Heart right ventricle (tissue), 16 donors: ENCODE measurements around the gene ZNF471. TPM values are rescaled to one million over a fixed set of nuclear protein-coding genes. Genes with fewer than 3 reads are reported as not detected.

Experiments
- ATAC-seq, 8 donors: fragments of 200-7000 bp; cut with Tn5 transposase; one replicate each; pipeline ENCODE4 v1.9.1; 2020; ENCODE audit warnings: mild to moderate bottlenecking in 8 of 8, moderate library complexity in 8 of 8, moderate number of reproducible peaks in 1 of 8
- DNase-seq, 2 donors: peaks; one replicate each; pipeline ENCODE4 v3.0.0-alpha.2; 2020
- H3K27ac ChIP-seq, 10 donors: fragments of 200-600 bp; sonication (generic) in 2 of 10; one replicate each; pipeline versions ENCODE4 v1.5.0 to v1.8.0; 2020 to 2022; ENCODE audit warnings: mild to moderate bottlenecking in 3 of 10
- H3K27me3 ChIP-seq, 7 donors: fragments of 200-600 bp; one replicate each; pipeline ENCODE4 v1.8.0; 2021 to 2022; ENCODE audit warnings: mild to moderate bottlenecking in 2 of 7
- H3K36me3 ChIP-seq, 9 donors: fragments of 200-600 bp; sonication (generic) in 1 of 9; one replicate each; pipeline versions ENCODE4 v1.5.0 to v1.8.0; 2020 to 2022; ENCODE audit warnings: mild to moderate bottlenecking in 2 of 9
- H3K4me1 ChIP-seq, 9 donors: fragments of 200-600 bp; sonication (generic) in 1 of 9; one replicate each; pipeline versions ENCODE4 v1.5.0 to v1.8.0; 2020 to 2022; ENCODE audit warnings: mild to moderate bottlenecking in 4 of 9
- H3K4me3 ChIP-seq, 10 donors: fragments of 200-600 bp; sonication (generic) in 2 of 10; one replicate each; pipeline versions ENCODE4 v1.5.0 to v1.8.0; 2020 to 2022; ENCODE audit warnings: mild to moderate bottlenecking in 7 of 10, moderate library complexity in 2 of 10
- H3K9me3 ChIP-seq, 11 donors: fragments of 200-600 bp in 10 of 11; sonication (generic) in 2 of 11; one replicate each; pipeline versions ENCODE4 v1.5.0 to v1.8.0; 2013 to 2022; ENCODE audit warnings: mild to moderate bottlenecking in 2 of 11, control low read depth in 1 of 11, moderate library complexity in 1 of 11
- WGBS, 2 donors: extraction: QIAGEN DNeasy Blood & Tissue Kit; methylation state at CpG; one replicate each; pipeline ENCODE4 v1.1.7; 2013; ENCODE audit warnings: inconsistent platforms in 1 of 2; 5-methylcytosine and 5-hydroxymethylcytosine counted together
- intact Hi-C, 10 donors: fragments of 100-400 bp; cut with DNase I; formaldehyde crosslinking; loops; one replicate each; pipeline versions ENCODE4 v1.11.1 to v1.14.2; 2022
- long read RNA-seq, 3 donors: library from polyadenylated mRNA; unstranded; transcript quantifications; one replicate each; pipeline ENCODE4 v2.0.0, GENCODE V29; 2020 to 2021
- polyA plus RNA-seq, 2 donors: library from polyadenylated mRNA; stranded (reverse); fragments of 200-250 nt; gene quantifications; one replicate each; pipeline ENCODE4 v1.2.3, GENCODE V29; 2013
- total RNA-seq, 10 donors: library from RNA; stranded (reverse); fragmentation: NEBNext Ultra II Directional in 3 of 10; extraction: Animal tissue kit (Norgen Biotek cat#: 25700) in 3 of 10; gene quantifications; one replicate each; pipeline versions ENCODE4 v1.2.1 to v1.2.4, GENCODE V29; 2021 to 2023
- TF ChIP-seq, protein P1 (sequence below), 9 donors: fragments of 200-600 bp; sonication (generic) in 2 of 9; IDR thresholded peaks; one replicate each; pipeline versions ENCODE4 v1.5.0 to v1.8.0; 2021 to 2022; ENCODE audit warnings: antibody characterized with exemption in 9 of 9, mild to moderate bottlenecking in 5 of 9, moderate library complexity in 1 of 9
- donor health status: Arrhythmogenic right ventricular cardiomyopathy.
- donor health status: ischemic (EF 13 %, LVEDD 7.1; RV severe dilation, severe dysfunction).
- donor health status: healthy with polysubstance abuse.
- donor health status: DM: no; HTN: yes; CAD: no.
- donor health status: DM: no; HTN: no; CAD: no.
- donor health status: ischemic (EF 25% LVEDD 6.9; RV normal size, moderate dysfunction).
- donor health status: ischemic (EF 25% LVEDD 5.7; RV mildly dilated, moderate dysfunction).
- donor health status: healthy.
- donor health status: DM: yes; HTN: yes; CAD: no.
- donor health status: Ischemic cardiomyopathy.
- donor health status: ischemic (EF 35%, LVEDD 5.7; RV mildly dilated, moderate dysfunction).
- donor health status: nonischemic (EF 11% LVEDD 7.7; RV severe dilation, severe dysfunction).
- donor health status: DM: yes; HTN: yes; CAD: no.
- donor health status: PGD.
- donor health status: ischemic (EF 29% LVEDD 5.4; RV normal size, mild dysfunction).
- donor health status: nonischemic (EF 23%, LVEDD 6.1; RV moderate dilation, normal function).

Gene ZNF471
- total RNA-seq (1 to 10 TPM; 3.9 to 7.7 (median 5.5) TPM), polyA plus RNA-seq (1 to 10 TPM; 1.9 to 6.3 TPM)
- long read RNA-seq, donor 1, full-length matches to known transcripts: 5 of 10 reads
- long read RNA-seq, donor 1, partial matches to known transcripts: 0 of 10 reads
- long read RNA-seq, donor 1, other reads (novel, unspliced or antisense): 5 of 10 reads
- long read RNA-seq, donor 2, full-length matches to known transcripts: 4 of 6 reads
- long read RNA-seq, donor 2, partial matches to known transcripts: 0 of 6 reads
- long read RNA-seq, donor 2, other reads (novel, unspliced or antisense): 2 of 6 reads
- long read RNA-seq, donor 3, full-length matches to known transcripts: 13 of 21 reads
- long read RNA-seq, donor 3, partial matches to known transcripts: 2 of 21 reads
- long read RNA-seq, donor 3, other reads (novel, unspliced or antisense): 6 of 21 reads

DNA sequence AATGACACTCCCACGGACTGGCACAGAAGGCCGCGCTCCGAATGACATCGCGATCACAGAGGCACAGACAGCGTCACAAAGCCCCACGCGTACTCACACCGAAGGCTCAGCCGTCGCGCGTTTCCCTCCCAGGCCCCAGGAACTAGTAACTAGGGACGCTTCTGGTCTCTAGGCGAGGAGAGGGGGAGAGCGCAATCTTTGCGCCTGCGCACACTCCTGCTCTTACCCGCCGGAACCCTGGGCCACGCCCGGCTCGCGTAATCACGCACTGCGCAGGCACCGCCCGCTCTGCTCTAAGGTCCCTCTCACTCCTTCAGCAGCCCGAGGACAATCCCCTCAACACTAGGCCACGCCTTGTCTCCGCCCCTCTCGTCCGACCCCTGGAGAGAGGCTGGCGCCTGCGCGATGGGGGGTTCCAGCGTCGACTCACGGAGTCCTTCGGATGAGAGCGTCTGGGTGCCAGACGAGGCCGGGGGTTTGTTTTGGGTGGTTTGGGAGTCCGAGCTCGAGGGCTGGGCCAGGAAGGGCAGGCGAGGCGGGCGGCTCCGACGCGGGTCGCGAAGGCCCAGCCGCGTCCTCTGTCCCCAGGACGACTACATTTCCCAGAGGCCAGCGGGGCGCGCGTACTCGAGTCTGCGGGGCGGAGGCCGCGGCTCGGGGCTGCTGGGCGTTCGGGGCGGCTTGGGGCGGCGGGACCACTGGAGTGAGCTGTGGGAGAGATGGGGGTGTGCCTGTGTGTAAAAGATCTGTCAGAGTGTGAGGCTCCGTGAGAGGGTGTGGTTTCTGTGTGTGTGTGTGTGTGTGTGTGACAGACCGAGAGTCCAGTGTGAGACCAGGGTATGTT is at the start of gene ZNF471:
Gene ZNF471 (plus strand): TSS at position 410 of the 844 bp plus-strand sequence. CDS start 3,717 bp downstream, outside the sequence.
- H3K4me1 ChIP-seq: peaks cover 0 to 17% (median 11%) of the 10 kb centered on the region in 9 donors
- peaks cover 0 to 76% (median 6%) of the 10 kb centered on the region in 11 donors for H3K9me3 ChIP-seq
- intact Hi-C loops: loop anchor here in 4 of 10 donors (1.0 to 10.0 kb wide), 6 partner anchors 29 to 103 kb away; partner anchors contain the start of genes ZFP28 (in 3 of the 4), ZNF470 (in 1 of the 4) and ZNF583 (in 1 of the 4)
- DNase-seq (peak; percentile 99), ATAC-seq (peak; percentile 100)
- H3K36me3 ChIP-seq: peaks cover 0 to 15% (median 3%) of the 10 kb centered on the region in 9 donors
- H3K27me3 ChIP-seq: no peaks in the 10 kb centered on the region
- H3K27ac ChIP-seq: peak within 1 kb of the TSS; percentile 93 to 99 (median 98)
- WGBS, 2 donors: 0 to 1% methylated on average over 74 of the region's 74 CpGs
- peak within 1 kb of the TSS; percentile 48 to 85 (median 71) for H3K4me3 ChIP-seq
- TF ChIP-seq, protein P1, sequence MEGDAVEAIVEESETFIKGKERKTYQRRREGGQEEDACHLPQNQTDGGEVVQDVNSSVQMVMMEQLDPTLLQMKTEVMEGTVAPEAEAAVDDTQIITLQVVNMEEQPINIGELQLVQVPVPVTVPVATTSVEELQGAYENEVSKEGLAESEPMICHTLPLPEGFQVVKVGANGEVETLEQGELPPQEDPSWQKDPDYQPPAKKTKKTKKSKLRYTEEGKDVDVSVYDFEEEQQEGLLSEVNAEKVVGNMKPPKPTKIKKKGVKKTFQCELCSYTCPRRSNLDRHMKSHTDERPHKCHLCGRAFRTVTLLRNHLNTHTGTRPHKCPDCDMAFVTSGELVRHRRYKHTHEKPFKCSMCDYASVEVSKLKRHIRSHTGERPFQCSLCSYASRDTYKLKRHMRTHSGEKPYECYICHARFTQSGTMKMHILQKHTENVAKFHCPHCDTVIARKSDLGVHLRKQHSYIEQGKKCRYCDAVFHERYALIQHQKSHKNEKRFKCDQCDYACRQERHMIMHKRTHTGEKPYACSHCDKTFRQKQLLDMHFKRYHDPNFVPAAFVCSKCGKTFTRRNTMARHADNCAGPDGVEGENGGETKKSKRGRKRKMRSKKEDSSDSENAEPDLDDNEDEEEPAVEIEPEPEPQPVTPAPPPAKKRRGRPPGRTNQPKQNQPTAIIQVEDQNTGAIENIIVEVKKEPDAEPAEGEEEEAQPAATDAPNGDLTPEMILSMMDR (IDR thresholded peaks at IDR 0.05): no peak

DNA sequence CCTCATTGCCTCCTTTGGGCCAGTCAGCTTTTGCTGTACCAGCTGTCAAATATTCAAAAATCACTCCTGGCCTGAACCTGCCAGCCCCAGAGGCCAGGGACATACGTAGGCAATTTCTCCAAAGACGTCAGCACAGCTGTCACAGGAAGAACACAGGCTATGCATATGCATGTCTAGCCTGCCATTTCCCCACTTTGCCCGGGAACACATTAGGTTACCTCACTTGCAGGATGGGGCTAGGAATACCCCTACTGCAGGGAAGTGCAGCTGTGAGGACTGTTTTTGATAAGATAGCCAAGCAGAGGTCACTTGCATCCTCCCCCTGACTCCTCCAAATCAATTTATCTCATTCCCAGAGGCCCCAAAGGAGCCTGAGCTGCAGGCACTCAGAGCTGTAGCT is 33.3 kb upstream of the ZNF471 start:
- Histone ChIP-seq H3K4me1 (peaks cover 0 to 23% (median 15%) of the 10 kb centered on the region in 9 donors), H3K4me3 (no peak overlapping the region), H3K9me3 (peaks cover 0 to 79% (median 0%) of the 10 kb centered on the region in 11 donors), H3K27me3 (no peaks in the 10 kb centered on the region), H3K27ac (no peak overlapping the region), H3K36me3 (peaks cover 0 to 41% (median 17%) of the 10 kb centered on the region in 9 donors)
- TF ChIP-seq, protein P1 (IDR thresholded peaks at IDR 0.05): no peak
- WGBS, 2 donors: 39 to 49% methylated on average over 3 of the region's 3 CpGs
- no peak for DNase-seq
- intact Hi-C loops: no loop called here
- ATAC-seq: no peak

DNA sequence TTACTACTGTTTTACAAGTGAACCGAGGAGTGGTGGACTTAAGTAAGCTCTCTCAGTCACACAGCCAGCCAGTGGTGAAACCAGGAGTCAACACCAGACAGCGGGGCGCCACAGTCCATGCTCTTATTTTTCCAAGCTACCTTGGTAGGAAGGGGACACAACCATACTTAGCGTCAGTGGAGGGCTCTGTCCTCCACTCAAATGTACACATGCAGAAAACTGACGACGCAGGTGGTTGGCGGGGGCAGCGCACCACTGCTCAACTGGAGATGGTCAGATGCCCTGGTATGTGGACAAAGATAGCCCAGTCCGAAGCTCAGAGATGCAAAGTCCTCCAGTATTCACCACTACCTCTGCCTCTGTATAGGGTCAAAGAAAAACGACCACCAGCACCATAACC is 31.6 kb upstream of the ZNF471 start:
- TF ChIP-seq, protein P1 (IDR thresholded peaks at IDR 0.05): no peak
- intact Hi-C loops: loop anchor here in 2 of 10 donors (5.0 kb wide), 1 partner anchor 74 kb away; the partner anchor contains the start of gene ZNF583 (in 2 of the 2)
- Histone ChIP-seq H3K4me3 (peak overlapping the region in 5 of 10 donors; percentile 76 to 99 (median 84)), H3K36me3 (peaks cover 0 to 24% (median 9%) of the 10 kb centered on the region in 9 donors), H3K27ac (no peak overlapping the region), H3K27me3 (no peaks in the 10 kb centered on the region), H3K4me1 (peaks cover 0 to 25% (median 16%) of the 10 kb centered on the region in 9 donors), H3K9me3 (peaks cover 0 to 77% (median 0%) of the 10 kb centered on the region in 11 donors)
- DNase-seq: no peak
- ATAC-seq: no peak
- 76 to 86% methylated on average over 10 of the region's 10 CpGs for WGBS, 2 donors
